H1 (cell line): ENCODE data around the gene GATA5. TPM values are rescaled to one million over a fixed set of nuclear protein-coding genes. Genes with fewer than 3 reads are reported as not detected.
A peak's percentile ranks its signal among the peaks of the same experiment; 100 is the strongest.

Experiments used
- CTCF ChIA-PET: fragments of 300-600 bp; sonication (Branson Sonifier 250); formaldehyde crosslinking; loops from one replicate; lab custom pipeline; 2021; ENCODE audit not compliant: partially characterized antibody; lab: Charles Lee
- POLR2A ChIA-PET: fragments of 300-600 bp; sonication (Branson Sonifier 250); formaldehyde crosslinking; loops from one replicate; lab custom pipeline; 2021; ENCODE audit warnings: inconsistent platforms; ENCODE audit not compliant: partially characterized antibody; lab: Charles Lee
- DNase-seq, 2 experiments: peaks; one replicate each; pipeline versions ENCODE4 v3.0.0 to v3.0.0-alpha.2; 2010 to 2022; ENCODE audit warnings: low spot score in 2 of 2, low read depth in 1 of 2, mixed read lengths in 1 of 2
- FAIRE-seq: peaks from 2 replicates; lab custom pipeline; 2011; peaks lifted over from hg19 to GRCh38; lab: Jason Lieb, UNC
- H2AFZ ChIP-seq: 2 replicates; pipeline ENCODE4 v1.8.1; 2012; ENCODE audit warnings: low read length, inconsistent platforms
- H2AK5ac ChIP-seq: 2 replicates; pipeline ENCODE4 v1.6.1; 2013; ENCODE audit warnings: low read depth, low read length
- H2BK120ac ChIP-seq: replicated peaks from 2 replicates; pipeline ENCODE3; 2013; ENCODE audit warnings: low read depth, low read length, inconsistent platforms
- H2BK12ac ChIP-seq: 2 replicates; pipeline ENCODE4 v1.6.1; 2013; ENCODE audit warnings: low read depth, low read length
- H2BK15ac ChIP-seq: 2 replicates; pipeline ENCODE4 v1.6.1; 2013; ENCODE audit warnings: low read length
- H2BK20ac ChIP-seq: 2 replicates; pipeline ENCODE4 v1.6.1; 2013; ENCODE audit warnings: low read length
- H2BK5ac ChIP-seq: 2 replicates; pipeline ENCODE4 v1.6.1; 2013; ENCODE audit warnings: low read depth, low read length
- H3K14ac ChIP-seq: 2 replicates; pipeline ENCODE4 v1.6.1; 2013; ENCODE audit warnings: inconsistent platforms; ENCODE audit not compliant: insufficient read length
- H3K18ac ChIP-seq: 2 replicates; pipeline ENCODE4 v1.6.1; 2013; ENCODE audit warnings: low read length; ENCODE audit errors: extremely low read depth
- H3K23ac ChIP-seq: 2 replicates; pipeline ENCODE4 v1.6.1; 2013; ENCODE audit warnings: inconsistent platforms; ENCODE audit not compliant: insufficient read length
- H3K23me2 ChIP-seq: 2 replicates; pipeline ENCODE4 v1.6.1; 2013; ENCODE audit warnings: low read depth, low read length
- H3K27ac ChIP-seq: 2 replicates; pipeline ENCODE4 v1.6.1; 2011; ENCODE audit warnings: low read depth, low read length, inconsistent platforms
- H3K27me3 ChIP-seq, 4 experiments: replicated peaks in 1 of 4; 1 replicate in 1 of 4; 2 replicates in 3 of 4; pipeline versions ENCODE4 v1.6.1 to v1.8.1; 2011 to 2013; ENCODE audit warnings: low read length in 3 of 4, mild to moderate bottlenecking in 3 of 4, inconsistent platforms in 2 of 4, mixed read lengths in 2 of 4, moderate library complexity in 1 of 4; ENCODE audit not compliant: control insufficient read depth in 3 of 4, insufficient read depth in 3 of 4; ENCODE audit errors: extremely low read depth in 1 of 4
- H3K36me3 ChIP-seq, 4 experiments: 2 replicates each; pipeline versions ENCODE4 v1.6.1 to v1.8.1; 2011 to 2013; ENCODE audit warnings: mild to moderate bottlenecking in 4 of 4, low read length in 3 of 4, moderate library complexity in 2 of 4, control low read depth in 1 of 4, inconsistent platforms in 1 of 4; ENCODE audit not compliant: insufficient read depth in 4 of 4, control insufficient read depth in 2 of 4
- H3K4ac ChIP-seq: replicated peaks from 2 replicates; pipeline ENCODE3; 2013; ENCODE audit warnings: low read length, low read depth, mixed read lengths, inconsistent platforms; ENCODE audit not compliant: insufficient read length
- H3K4me1 ChIP-seq, 4 experiments: replicated peaks in 1 of 4; 1 replicate in 1 of 4; 2 replicates in 3 of 4; pipeline versions ENCODE4 v1.6.1 to v1.8.1; 2011 to 2013; ENCODE audit warnings: low read length in 3 of 4, inconsistent platforms in 2 of 4, mixed read lengths in 1 of 4; ENCODE audit not compliant: insufficient read depth in 4 of 4, control insufficient read depth in 3 of 4
- H3K4me2 ChIP-seq, 2 experiments: 2 replicates each; pipeline versions ENCODE4 v1.6.1 to v1.8.1; 2011 to 2013; ENCODE audit warnings: low read depth in 2 of 2, low read length in 2 of 2, control low read depth in 1 of 2, inconsistent platforms in 1 of 2, mild to moderate bottlenecking in 1 of 2; ENCODE audit not compliant: insufficient read depth in 1 of 2
- H3K4me3 ChIP-seq, 4 experiments: fragments of 200-600, 300-600 bp in 1 of 4; sonication (generic), shearing (Covaris generic), sonication (Bioruptor Twin) in 1 of 4; 2 replicates each; pipeline versions ENCODE4 v1.5.1 to v1.8.1; 2011 to 2016; ENCODE audit warnings: low read length in 4 of 4, low read depth in 3 of 4, control low read depth in 2 of 4, inconsistent platforms in 2 of 4, mild to moderate bottlenecking in 2 of 4, mixed read lengths in 1 of 4, moderate library complexity in 1 of 4; ENCODE audit not compliant: insufficient read depth in 2 of 4; ENCODE audit errors: extremely low read depth in 1 of 4
- H3K56ac ChIP-seq: replicated peaks from 2 replicates; pipeline ENCODE3; 2013; ENCODE audit warnings: low read depth, mild to moderate bottlenecking, mixed read lengths, low read length, inconsistent platforms; ENCODE audit not compliant: insufficient read length
- H3K79me1 ChIP-seq: 2 replicates; pipeline ENCODE4 v1.6.1; 2013; ENCODE audit warnings: low read depth, low read length, control low read depth
- H3K79me2 ChIP-seq, 2 experiments: 2 replicates each; pipeline versions ENCODE4 v1.6.1 to v1.8.1; 2012 to 2013; ENCODE audit warnings: low read length in 2 of 2, mild to moderate bottlenecking in 2 of 2, inconsistent platforms in 1 of 2; ENCODE audit not compliant: insufficient read depth in 2 of 2, control insufficient read depth in 1 of 2
- H3K9ac ChIP-seq, 4 experiments: replicated peaks in 1 of 4; 1 replicate in 1 of 4; 2 replicates in 3 of 4; pipeline versions ENCODE4 v1.6.1 to v1.8.1; 2011 to 2013; ENCODE audit warnings: low read depth in 3 of 4, low read length in 3 of 4, control low read depth in 2 of 4, mild to moderate bottlenecking in 2 of 4, moderate library complexity in 2 of 4, inconsistent platforms in 1 of 4; ENCODE audit errors: extremely low read depth in 1 of 4
- H3K9me3 ChIP-seq, 2 experiments: 2 replicates each; pipeline versions ENCODE4 v1.6.1 to v1.8.1; 2012 to 2013; ENCODE audit warnings: mild to moderate bottlenecking in 2 of 2, moderate library complexity in 2 of 2, control low read depth in 1 of 2, inconsistent platforms in 1 of 2, low read depth in 1 of 2, low read length in 1 of 2, mixed read lengths in 1 of 2; ENCODE audit not compliant: insufficient read depth in 2 of 2
- H4K20me1 ChIP-seq, 2 experiments: replicated peaks in 1 of 2; 2 replicates each; pipeline versions ENCODE3 to v1.8.1; 2011 to 2013; ENCODE audit warnings: inconsistent platforms in 2 of 2, low read length in 2 of 2, mild to moderate bottlenecking in 1 of 2; ENCODE audit not compliant: insufficient read depth in 2 of 2, control insufficient read depth in 1 of 2
- H4K5ac ChIP-seq: 2 replicates; pipeline ENCODE4 v1.6.1; 2013; ENCODE audit warnings: low read length, low read depth, mixed read lengths, inconsistent platforms; ENCODE audit not compliant: insufficient read length
- H4K8ac ChIP-seq: 2 replicates; pipeline ENCODE4 v1.8.0; 2013; ENCODE audit warnings: mild to moderate bottlenecking, moderate library complexity, low read length, inconsistent platforms; ENCODE audit not compliant: insufficient read depth; ENCODE audit errors: extremely low read depth
- H4K91ac ChIP-seq: replicated peaks from 2 replicates; pipeline ENCODE3; 2013; ENCODE audit warnings: low read length, mixed read lengths, inconsistent platforms; ENCODE audit not compliant: insufficient read length
- CBX5 ChIP-seq: fragments of 300-800, 300-1000 bp; sonication (generic); IDR thresholded peaks from 2 replicates; pipeline ENCODE4 v1.7.1; 2016; ENCODE audit warnings: antibody characterized with exemption, low read length, low read depth
- CBX8 ChIP-seq: fragments of 300-800, 300-1000 bp; sonication (generic); IDR thresholded peaks from 2 replicates; pipeline ENCODE4 v1.7.1; 2016; ENCODE audit warnings: low read depth, low read length, borderline replicate concordance
- CREB1 ChIP-seq: IDR thresholded peaks from 2 replicates; pipeline ENCODE4 v1.6.1; 2012; ENCODE audit warnings: inconsistent platforms
- E2F6 ChIP-seq: IDR thresholded peaks from 2 replicates; pipeline ENCODE4 v1.6.1; 2012; ENCODE audit warnings: inconsistent platforms
- EZH2 ChIP-seq: fragments of 200-600 bp; sonication (generic); IDR thresholded peaks from 2 replicates; pipeline ENCODE4 v1.7.1; 2012; ENCODE audit warnings: low read depth, mild to moderate bottlenecking, moderate library complexity, low read length, inconsistent platforms; ENCODE audit not compliant: severe bottlenecking
- HDAC2 ChIP-seq, 2 experiments: fragments of 300-600 bp in 1 of 2; sonication (generic) in 1 of 2; IDR thresholded peaks; 2 replicates each; pipeline ENCODE4 v1.6.1; 2011 to 2012; ENCODE audit warnings: low read depth in 2 of 2, low read length in 2 of 2, mild to moderate bottlenecking in 2 of 2, moderate library complexity in 2 of 2, borderline replicate concordance in 1 of 2, inconsistent platforms in 1 of 2
- PHF8 ChIP-seq: fragments of 200-600 bp; sonication (generic); conservative IDR thresholded peaks from 2 replicates; pipeline ENCODE4 v1.7.1; 2012; ENCODE audit warnings: low read depth, mild to moderate bottlenecking, inconsistent platforms, low read length, moderate library complexity
- SRF ChIP-seq: IDR thresholded peaks from 2 replicates; pipeline ENCODE4 v1.6.1; 2011; ENCODE audit warnings: mild to moderate bottlenecking, low read depth, low read length, moderate library complexity
- TAF7 ChIP-seq: optimal IDR thresholded peaks from 2 replicates; pipeline ENCODE3; 2011; ENCODE audit warnings: low read depth, mild to moderate bottlenecking, inconsistent platforms, low read length, moderate library complexity, borderline replicate concordance
- TEAD4 ChIP-seq: IDR thresholded peaks from 2 replicates; pipeline ENCODE4 v1.6.1; 2012; ENCODE audit warnings: low read depth, low read length, inconsistent platforms, mixed read lengths
- WGBS, 2 experiments: shearing (Covaris generic) in 1 of 2; methylation state at CpG; one replicate each; pipeline versions ENCODE4 v1.1.6 to v1.1.7; 2013 to 2015; ENCODE audit warnings: low lambda C conversion rate in 2 of 2, mixed read lengths in 2 of 2, inconsistent platforms in 1 of 2, low coverage in 1 of 2, missing lambda C conversion rate in 1 of 2; ENCODE audit not compliant: insufficient replicate concordance in 2 of 2, insufficient coverage in 1 of 2, insufficient read length in 1 of 2; ENCODE audit errors: extremely low coverage in 1 of 2, missing lambda C conversion rate in 1 of 2; 5-methylcytosine and 5-hydroxymethylcytosine counted together
- polyA plus RNA-seq, 7 experiments: library from polyadenylated mRNA; depleted of rRNA in 3 of 7; stranded (reverse) in 5 of 7; unstranded in 2 of 7; fragments of >200 nt in 5 of 7; fragments of 200-250 nt in 2 of 7; gene quantifications; 1 replicate in 5 of 7; 2 replicates in 1 of 7; 4 replicates in 1 of 7; pipeline versions ENCODE4 v1.2.1 to v1.2.3, GENCODE V29; 2011 to 2013; ENCODE audit warnings: missing spikeins in 2 of 7, mixed read lengths in 2 of 7
- total RNA-seq: library from RNA; stranded (reverse); fragmentation: NEBNext Ultra II Directional; extraction: Animal tissue kit (Norgen Biotek cat#: 25700); gene quantifications from 2 replicates; pipeline ENCODE4 v1.2.1, GENCODE V29; 2021

GATA5 gene
- total and polyA plus RNA-seq, 2 of the 8 experiments (the other 6 are each of a cell fraction or from before 2014, with no cell fraction given): 0.08 to 0.11 TPM

DNA sequence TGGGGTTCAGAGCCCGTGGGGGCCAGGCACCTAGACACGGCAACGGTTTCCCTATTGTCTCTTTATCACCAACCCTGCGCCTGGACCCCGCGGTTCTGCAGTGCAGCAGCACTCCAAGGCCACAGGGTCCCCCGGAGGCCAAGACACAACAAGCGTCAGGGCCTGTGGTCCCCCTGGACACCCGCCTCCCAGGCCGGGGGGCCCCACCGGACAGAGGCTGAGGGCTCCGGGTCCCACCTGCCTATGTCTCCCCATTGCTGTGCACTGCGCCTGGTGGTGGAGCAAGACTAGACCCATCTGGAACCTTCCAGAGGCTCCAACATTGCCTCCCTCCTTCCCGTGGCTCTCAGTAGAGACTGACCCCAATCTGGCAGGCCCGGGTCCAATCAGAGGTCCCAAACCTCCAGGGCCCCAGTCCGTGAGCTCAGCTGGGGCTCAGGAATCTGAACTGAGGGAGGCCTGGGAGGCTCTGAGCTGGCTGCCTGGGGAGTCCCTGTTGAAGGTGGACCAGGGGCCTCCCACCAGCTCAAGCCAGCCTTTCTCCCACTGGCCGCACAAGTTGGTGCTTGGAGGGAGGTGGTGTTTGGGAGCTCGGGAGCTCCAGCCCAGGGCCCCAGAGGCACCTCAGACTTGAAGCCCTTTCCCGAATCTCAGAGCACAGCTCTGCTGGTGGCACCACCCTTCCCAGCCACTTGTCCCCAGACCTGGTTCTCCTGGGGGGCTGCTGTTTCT lies 8.8 kb downstream of the GATA5 start:
- no peak overlapping the region for H2BK12ac ChIP-seq
- no peaks in the 10 kb centered on the region for H3K9me3 ChIP-seq
- peaks cover 0 to 5% (median 1%) of the 10 kb centered on the region in 4 experiments; a peak in 3 of 7 replicates for H3K27me3 ChIP-seq
- H3K4me1 ChIP-seq: no peaks in the 10 kb centered on the region; a peak in 2 of 7 replicates
- no peaks in the 10 kb centered on the region for H3K23me2 ChIP-seq
- no peak overlapping the region for H3K18ac ChIP-seq
- H2BK120ac ChIP-seq: no peak overlapping the region
- no peak for DNase-seq
- no peak overlapping the region for H2BK20ac ChIP-seq
- H3K14ac ChIP-seq: no peak overlapping the region
- H3K79me2 ChIP-seq: no peaks in the 10 kb centered on the region
- H3K4me2 ChIP-seq: no peak overlapping the region
- no peak overlapping the region for H3K27ac ChIP-seq
- 90% methylated on average over 18 of the region's 19 CpGs; no CpG with 5 or more reads in 1 of the 2 experiments for WGBS, 2 experiments
- TF ChIP-seq CBX5 (no peak), EZH2 (no peak), TEAD4 (no peak), CBX8 (no peak), TAF7 (no peak), E2F6 (no peak), PHF8 (no peak), CREB1 (no peak), SRF (no peak), HDAC2 (IDR thresholded peaks at IDR 0.05; ENCODE audit: borderline replicate concordance in 1 of 2, low read depth in 2 of 2, low read length in 2 of 2) (no peak)
- no peak overlapping the region for H2AK5ac ChIP-seq
- H4K91ac ChIP-seq: no peak overlapping the region
- H2BK15ac ChIP-seq: no peak overlapping the region
- no peaks in the 10 kb centered on the region for H3K79me1 ChIP-seq
- H3K36me3 ChIP-seq: no peaks in the 10 kb centered on the region
- no peak overlapping the region for H2BK5ac ChIP-seq
- H2AFZ ChIP-seq: no peak overlapping the region
- H4K8ac ChIP-seq: peak overlapping the region; percentile 92; the same call in 1 of the 2 replicates
- no peak overlapping the region for H3K56ac ChIP-seq
- no peak overlapping the region for H3K23ac ChIP-seq
- no peak overlapping the region for H3K4me3 ChIP-seq
- FAIRE-seq: no peak
- CTCF ChIA-PET: interaction anchor here (0.8 to 1.6 kb wide), 9 partner anchors 11 to 245 kb away, joined by 3 to 5 read pairs (median 3); no protein-coding TSS in a partner anchor
- H3K9ac ChIP-seq: no peak overlapping the region
- H4K5ac ChIP-seq: no peak overlapping the region
- POLR2A ChIA-PET: interaction anchor here (0.6 kb wide), 1 partner anchor 349 kb away, joined by 3 read pairs; no protein-coding TSS in a partner anchor
- peaks cover 0 to 3% of the 10 kb centered on the region in 2 experiments for H4K20me1 ChIP-seq
- H3K4ac ChIP-seq: no peak overlapping the region
